NCI-H226 (cell line): Measurements from ENCODE around the gene DENND1A.
"Not testable (repeated sequence)": the region's sequence is repeated elsewhere in the genome, so short reads cannot be mapped to it uniquely, and the experiment has no call there.

ENCODE experiments used
- DNase-seq: peaks from one replicate; pipeline ENCODE4 v3.0.0-alpha.2; 2015

The DENND1A gene

GRCh38 chr9:123398938-123399337 is 531.0 kb downstream of the DENND1A start:
- DNase-seq = not testable (repeated sequence)

GRCh38 chr9:123397975-123398374 is 532.0 kb downstream of the DENND1A start:
- no peak for DNase-seq

- peak; percentile 65 for DNase-seq
These were observed 534.0 kb downstream of the DENND1A start for GRCh38 chr9:123395689-123396511.

GRCh38 chr9:123395276-123395688 is 534.6 kb downstream of the DENND1A start:
- no peak for DNase-seq

- no peak for DNase-seq
These were observed 535.4 kb downstream of the DENND1A start for GRCh38 chr9:123394291-123395235.

- DNase-seq = no peak
These were observed 537.1 kb downstream of the DENND1A start for GRCh38 chr9:123392802-123393201.

GRCh38 chr9:123391946-123392345 is 538.0 kb downstream of the DENND1A start:
- DNase-seq = no peak

GRCh38 chr9:123391233-123391632 is 538.7 kb downstream of the DENND1A start:
- no peak for DNase-seq

- no peak for DNase-seq
These were observed 539.4 kb downstream of the DENND1A start for GRCh38 chr9:123390337-123391135.

- no peak for DNase-seq
These were observed 540.2 kb downstream of the DENND1A start for GRCh38 chr9:123389698-123390097.

- no peak for DNase-seq
These were observed 540.9 kb downstream of the DENND1A start for GRCh38 chr9:123389070-123389469.

- no peak for DNase-seq
These were observed 542.2 kb downstream of the DENND1A start for GRCh38 chr9:123387686-123388085.

- no peak for DNase-seq
These were observed 546.3 kb downstream of the DENND1A start for GRCh38 chr9:123383512-123384170.

GRCh38 chr9:123382653-123383511 is 547.0 kb downstream of the DENND1A start:
- DNase-seq = no peak

- DNase-seq = no peak
These were observed 548.8 kb downstream of the DENND1A start for GRCh38 chr9:123380852-123381705.

GRCh38 chr9:123378956-123379660 is 550.8 kb downstream of the DENND1A start:
- DNase-seq = no peak

- DNase-seq = no peak
These were observed 551.9 kb downstream of the DENND1A start for GRCh38 chr9:123378025-123378424.

GRCh38 chr9:123377211-123377971 is 552.5 kb downstream of the DENND1A start:
- DNase-seq = no peak
